Dermis microvascular lymphatic vessel endothelial cell (primary cell): ENCODE data around the gene STAC. TPM values are rescaled to one million over a fixed set of nuclear protein-coding genes. Genes with fewer than 3 reads are reported as not detected.
"Not testable (repeated sequence)": the region's sequence is repeated elsewhere in the genome, so short reads cannot be mapped to it uniquely, and the experiment has no call there.

Source experiments
- DNase-seq, 2 donors: peaks; one replicate each; pipeline versions ENCODE4 v3.0.0 to v3.0.0-alpha.2; 2010; ENCODE audit warnings: low read depth in 2 of 2
- total RNA-seq: library from RNA; depleted of rRNA; stranded (reverse); fragments of >200 nt; gene quantifications from 2 replicates; pipeline ENCODE4 v1.2.1, GENCODE V29; 2014

The STAC gene
- total RNA-seq, 1 donor from 2014 or later = 2.1 TPM

GRCh38 chr3:36519682-36520081 lies 139.4 kb downstream of the STAC start:
- no peak for DNase-seq

- no peak for DNase-seq
Observed at GRCh38 chr3:36520241-36521006, 140.1 kb downstream of the STAC start.

- DNase-seq = no peak
Observed at GRCh38 chr3:36521007-36521379, 140.7 kb downstream of the STAC start.

- DNase-seq = no peak
Observed at GRCh38 chr3:36524560-36524959, 144.3 kb downstream of the STAC start.

GRCh38 chr3:36525115-36525801 lies 145.0 kb downstream of the STAC start:
- peak in 1 of 2 donors; percentile 35 for DNase-seq

GRCh38 chr3:36538136-36538749 lies 157.9 kb downstream of the STAC start:
- no peak for DNase-seq

- peak in 1 of 2 donors; percentile 21 for DNase-seq
Observed at GRCh38 chr3:36540888-36541518, 160.7 kb downstream of the STAC start.

GRCh38 chr3:36542186-36542585 lies 161.9 kb downstream of the STAC start:
- no peak for DNase-seq

GRCh38 chr3:36543276-36543997 lies 163.1 kb downstream of the STAC start:
- no peak for DNase-seq

- no peak for DNase-seq
Observed at GRCh38 chr3:36546226-36546625, 165.9 kb downstream of the STAC start.

GRCh38 chr3:36548712-36549111 lies 168.4 kb downstream of the STAC start:
- DNase-seq = no peak

- no peak for DNase-seq
Observed at GRCh38 chr3:36557021-36557707, 176.9 kb downstream of the STAC start.

GRCh38 chr3:36557708-36558421 lies 177.6 kb downstream of the STAC start:
- no peak for DNase-seq

GRCh38 chr3:36558961-36559360 lies 178.7 kb downstream of the STAC start:
- DNase-seq = no peak

- no peak for DNase-seq
Observed at GRCh38 chr3:36560685-36561084, 180.4 kb downstream of the STAC start.

- DNase-seq = no peak
Observed at GRCh38 chr3:36561601-36562000, 181.3 kb downstream of the STAC start.

GRCh38 chr3:36562945-36563344 lies 182.6 kb downstream of the STAC start:
- no peak for DNase-seq

GRCh38 chr3:36575241-36575640 lies 194.9 kb downstream of the STAC start:
- no peak for DNase-seq

GRCh38 chr3:36578418-36578817 lies 198.1 kb downstream of the STAC start:
- not testable (repeated sequence) for DNase-seq

GRCh38 chr3:36579746-36580145 lies 199.4 kb downstream of the STAC start:
- DNase-seq = no peak
